SK-N-SH treated with all-trans-retinoic acid at 6 μM for 48 hours (cell line): ENCODE data around the gene KRT15.

Experiments used
- ATAC-seq: fragments of 200-7000 bp; cut with Tn5 transposase; 3 replicates; pipeline ENCODE4 v1.9.1; 2020; ENCODE audit warnings: mild to moderate bottlenecking, moderate library complexity
- ARNTL ChIP-seq: fragments of 450-650 bp; formaldehyde crosslinking; IDR thresholded peaks from 2 replicates; pipeline ENCODE4 v1.5.0; 2020; ENCODE audit warnings: low read depth, mild to moderate bottlenecking, moderate library complexity, borderline replicate concordance
- BACH2 ChIP-seq: fragments of 250-450 bp; sonication (Bioruptor Pico); IDR thresholded peaks from 2 replicates; pipeline ENCODE4 v1.9.0; 2021; ENCODE audit warnings: mild to moderate bottlenecking, borderline replicate concordance
- CREB5 ChIP-seq: fragments of 250-450 bp; sonication (Bioruptor Pico); IDR thresholded peaks from 2 replicates; pipeline ENCODE4 v1.5.1; 2020; ENCODE audit warnings: low read depth, mild to moderate bottlenecking, moderate library complexity
- CSDC2 ChIP-seq: fragments of 250-450 bp; sonication (Bioruptor Pico); IDR thresholded peaks from 2 replicates; pipeline ENCODE4 v1.5.0; 2020; ENCODE audit warnings: mild to moderate bottlenecking, moderate library complexity
- CSRNP3 ChIP-seq: fragments of 250-450 bp; sonication (Bioruptor Pico); IDR thresholded peaks from 2 replicates; pipeline ENCODE4 v1.5.1; 2021; ENCODE audit warnings: mild to moderate bottlenecking, moderate library complexity
- GLIS3 ChIP-seq: fragments of 250-450 bp; sonication (Bioruptor Pico); IDR thresholded peaks from 2 replicates; pipeline ENCODE4 v1.5.0; 2020; ENCODE audit warnings: mild to moderate bottlenecking, moderate library complexity
- ISL1 ChIP-seq: fragments of 250-450 bp; sonication (Bioruptor Pico); IDR thresholded peaks from 2 replicates; pipeline ENCODE4 v2.1.2; 2022; ENCODE audit warnings: mild to moderate bottlenecking, moderate library complexity
- OSR1 ChIP-seq: fragments of 250-450 bp; sonication (Bioruptor Pico); IDR thresholded peaks from 2 replicates; pipeline ENCODE4 v1.8.0; 2022; ENCODE audit warnings: moderate library complexity, mild to moderate bottlenecking, inconsistent platforms
- POU6F1 ChIP-seq: fragments of 250-450 bp; sonication (Bioruptor Pico); IDR thresholded peaks from 2 replicates; pipeline ENCODE4 v1.8.0; 2021; ENCODE audit warnings: low read depth, mild to moderate bottlenecking, moderate library complexity, borderline replicate concordance
- PPARA ChIP-seq: fragments of 250-450 bp; sonication (Bioruptor Pico); IDR thresholded peaks from 2 replicates; pipeline ENCODE4 v1.5.0; 2020; ENCODE audit warnings: mild to moderate bottlenecking, borderline replicate concordance
- RARB ChIP-seq: fragments of 250-450 bp; sonication (Bioruptor Pico); IDR thresholded peaks from 2 replicates; pipeline ENCODE4 v1.8.0; 2021; ENCODE audit warnings: mild to moderate bottlenecking, moderate library complexity
- TCF4 ChIP-seq: fragments of 250-450 bp; sonication (Bioruptor Pico); IDR thresholded peaks from 2 replicates; pipeline ENCODE4 v1.8.0; 2021; ENCODE audit warnings: mild to moderate bottlenecking, moderate library complexity, borderline replicate concordance
- TOX ChIP-seq: fragments of 250-450 bp; sonication (Bioruptor Pico); IDR thresholded peaks from 2 replicates; pipeline ENCODE4 v1.8.0; 2021; ENCODE audit warnings: mild to moderate bottlenecking, moderate library complexity, borderline replicate concordance
- TSHZ2 ChIP-seq: fragments of 250-450 bp; sonication (Bioruptor Pico); IDR thresholded peaks from 2 replicates; pipeline ENCODE4 v1.5.0; 2020; ENCODE audit warnings: mild to moderate bottlenecking, moderate library complexity
- ZC3H10 ChIP-seq: fragments of 250-450 bp; sonication (Bioruptor Pico); IDR thresholded peaks from 2 replicates; pipeline ENCODE4 v1.5.1; 2021; ENCODE audit warnings: mild to moderate bottlenecking, moderate library complexity
- ZFP3 ChIP-seq: fragments of 250-450 bp; sonication (Bioruptor Pico); IDR thresholded peaks from 2 replicates; pipeline ENCODE4 v1.5.0; 2020; ENCODE audit warnings: mild to moderate bottlenecking, moderate library complexity
- ZFP30 ChIP-seq: fragments of 450-650 bp; formaldehyde crosslinking; IDR thresholded peaks from 2 replicates; pipeline ENCODE4 v1.5.0; 2022; ENCODE audit warnings: mild to moderate bottlenecking, moderate library complexity
- ZNF565 ChIP-seq: fragments of 450-650 bp; formaldehyde crosslinking; conservative IDR thresholded peaks from 2 replicates; pipeline ENCODE4 v1.5.0; 2020; ENCODE audit warnings: low read depth, mild to moderate bottlenecking, moderate library complexity
- ZNF70 ChIP-seq: fragments of 450-650 bp; formaldehyde crosslinking; IDR thresholded peaks from 2 replicates; pipeline ENCODE4 v1.5.0; 2020; ENCODE audit warnings: mild to moderate bottlenecking, moderate library complexity
- ZNF8 ChIP-seq: fragments of 450-650 bp; formaldehyde crosslinking; IDR thresholded peaks from 2 replicates; pipeline ENCODE4 v1.5.0; 2020; ENCODE audit warnings: mild to moderate bottlenecking, moderate library complexity
- TF ChIP-seq, protein P1 (sequence below): fragments of 250-450 bp; sonication (Bioruptor Pico); IDR thresholded peaks from 2 replicates; pipeline ENCODE4 v1.8.0; 2020; ENCODE audit warnings: mild to moderate bottlenecking, moderate library complexity, borderline replicate concordance

Gene KRT15

DNA sequence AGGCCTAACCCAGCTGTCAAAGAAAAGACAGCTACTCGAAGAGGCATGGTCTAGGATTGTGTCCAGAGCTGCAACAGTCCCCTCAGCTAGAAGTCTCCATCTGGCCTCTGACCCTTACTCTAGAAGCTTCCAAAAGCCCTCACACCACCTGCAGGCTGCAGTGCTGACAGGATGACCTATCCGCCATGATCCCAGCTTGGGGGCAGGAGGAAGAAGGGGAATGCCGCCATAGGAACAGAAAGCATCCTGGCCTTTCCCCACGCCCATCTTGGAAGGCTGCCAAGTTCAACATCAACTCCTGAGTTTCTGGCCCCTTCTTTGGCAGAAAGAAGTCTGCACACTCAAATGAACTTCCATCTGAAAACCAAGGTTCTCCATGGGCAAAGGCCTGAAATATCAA, 25.9 kb downstream of the KRT15 start (continued):
- TF ChIP-seq ISL1: no peak
- TF ChIP-seq TCF4 (CRISPR knock-in tag): no peak
- TF ChIP-seq ZNF8 (CRISPR knock-in tag): no peak

GRCh38 chr17:41492351-41492750, 26.3 kb downstream of the KRT15 start:
- ATAC-seq: no peak
- TF ChIP-seq ISL1 (no peak), CSRNP3 (no peak), ZFP30 (CRISPR knock-in tag) (no peak), ZNF8 (CRISPR knock-in tag) (no peak), CSDC2 (CRISPR knock-in tag) (no peak), RARB (CRISPR knock-in tag) (no peak)

- TF ChIP-seq TOX (CRISPR knock-in tag) (no peak), ZNF565 (CRISPR knock-in tag) (no peak), OSR1 (CRISPR knock-in tag) (no peak), TSHZ2 (CRISPR knock-in tag) (no peak), ZNF8 (CRISPR knock-in tag) (no peak), POU6F1 (no peak), ISL1 (no peak), ZFP30 (CRISPR knock-in tag) (no peak), GLIS3 (CRISPR knock-in tag) (no peak), ZC3H10 (CRISPR knock-in tag) (no peak), CREB5 (CRISPR knock-in tag) (no peak), ZNF70 (CRISPR knock-in tag) (no peak), PPARA (CRISPR knock-in tag) (no peak), ARNTL (CRISPR knock-in tag) (no peak), ZFP3 (CRISPR knock-in tag) (no peak), RARB (CRISPR knock-in tag) (no peak)
- ATAC-seq: no peak
These were observed 27.2 kb downstream of the KRT15 start for GRCh38 chr17:41491476-41491875.

DNA sequence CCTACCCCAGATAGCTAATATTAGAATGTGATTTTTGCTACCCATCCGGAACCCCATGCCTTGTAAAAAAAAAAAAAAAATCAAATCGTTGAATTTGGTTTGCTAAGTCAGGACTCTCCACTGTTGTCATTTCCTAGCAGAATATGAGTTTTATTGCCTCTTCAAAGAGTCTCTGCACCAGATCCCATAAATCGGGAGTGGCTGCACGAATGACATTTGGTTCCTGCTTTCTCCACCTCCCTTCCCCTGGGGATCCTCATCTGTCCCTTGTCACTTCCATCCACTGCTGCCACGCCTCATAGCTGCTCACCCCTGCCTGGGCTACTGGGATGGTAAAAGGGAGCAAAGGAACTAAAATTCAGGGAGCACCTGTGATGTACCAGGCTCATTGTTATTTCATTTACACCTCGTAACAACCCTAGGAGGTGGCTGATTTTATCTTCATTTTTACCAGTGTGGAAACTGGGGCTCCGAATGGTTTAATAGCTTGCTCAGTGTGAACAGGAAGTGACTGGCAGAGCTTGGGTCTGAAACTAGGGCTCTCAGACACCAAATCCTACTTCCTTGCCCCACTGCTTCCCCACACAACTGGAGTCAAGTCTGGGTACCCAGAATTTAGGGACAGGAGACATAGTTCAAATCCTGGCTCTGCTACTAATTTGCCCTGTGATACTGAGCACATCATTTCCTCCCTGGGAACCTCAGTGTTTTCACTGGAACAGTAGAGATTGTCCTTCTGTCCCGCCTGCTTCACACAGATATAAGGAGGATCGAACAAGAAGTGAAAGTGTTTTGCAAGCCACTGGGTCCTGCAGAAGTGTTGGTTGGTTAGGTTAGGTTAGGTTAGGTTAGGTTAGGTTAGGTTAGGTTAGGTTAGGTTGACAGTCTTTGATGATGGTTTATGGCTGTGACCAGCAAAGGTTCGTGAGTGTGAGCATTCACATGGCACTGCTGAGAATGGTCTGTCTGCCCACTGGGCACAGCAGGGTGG, 28.4 kb downstream of the KRT15 start:
- TF ChIP-seq RARB (CRISPR knock-in tag) (no peak), ISL1 (no peak), ZFP30 (CRISPR knock-in tag) (no peak), CSDC2 (CRISPR knock-in tag) (no peak), ZFP3 (CRISPR knock-in tag) (no peak), POU6F1 (no peak), ZNF8 (CRISPR knock-in tag) (no peak), CSRNP3 (no peak), ARNTL (CRISPR knock-in tag) (no peak), BACH2 (CRISPR knock-in tag) (no peak)
- TF ChIP-seq, protein P1, sequence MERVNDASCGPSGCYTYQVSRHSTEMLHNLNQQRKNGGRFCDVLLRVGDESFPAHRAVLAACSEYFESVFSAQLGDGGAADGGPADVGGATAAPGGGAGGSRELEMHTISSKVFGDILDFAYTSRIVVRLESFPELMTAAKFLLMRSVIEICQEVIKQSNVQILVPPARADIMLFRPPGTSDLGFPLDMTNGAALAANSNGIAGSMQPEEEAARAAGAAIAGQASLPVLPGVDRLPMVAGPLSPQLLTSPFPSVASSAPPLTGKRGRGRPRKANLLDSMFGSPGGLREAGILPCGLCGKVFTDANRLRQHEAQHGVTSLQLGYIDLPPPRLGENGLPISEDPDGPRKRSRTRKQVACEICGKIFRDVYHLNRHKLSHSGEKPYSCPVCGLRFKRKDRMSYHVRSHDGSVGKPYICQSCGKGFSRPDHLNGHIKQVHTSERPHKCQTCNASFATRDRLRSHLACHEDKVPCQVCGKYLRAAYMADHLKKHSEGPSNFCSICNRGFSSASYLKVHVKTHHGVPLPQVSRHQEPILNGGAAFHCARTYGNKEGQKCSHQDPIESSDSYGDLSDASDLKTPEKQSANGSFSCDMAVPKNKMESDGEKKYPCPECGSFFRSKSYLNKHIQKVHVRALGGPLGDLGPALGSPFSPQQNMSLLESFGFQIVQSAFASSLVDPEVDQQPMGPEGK: no peak
- TF ChIP-seq, all 23 proteins: peak for 0
- no peak for ATAC-seq
